HepG2 (cell line): ENCODE data around the gene PNKP. TPM values are rescaled to one million over a fixed set of nuclear protein-coding genes. Genes with fewer than 3 reads are reported as not detected.

Source experiments
- CHCHD3 ChIP-seq: sonication (generic); formaldehyde crosslinking; IDR thresholded peaks from 2 replicates; pipeline ENCODE4 v1.8.0; 2022; ENCODE audit warnings: mild to moderate bottlenecking, missing genetic modification reagents, moderate library complexity
- GLMP ChIP-seq: sonication (generic); formaldehyde crosslinking; IDR thresholded peaks from 2 replicates; pipeline ENCODE4 v1.9.0; 2021; ENCODE audit warnings: missing genetic modification reagents, mild to moderate bottlenecking, borderline replicate concordance
- KDM2A ChIP-seq: sonication (generic); formaldehyde crosslinking; IDR thresholded peaks from 2 replicates; pipeline ENCODE4 v1.4.0; 2020; ENCODE audit warnings: low read depth, missing genetic modification reagents, borderline replicate concordance
- PCBP1 ChIP-seq: fragments of 200-400 bp; formaldehyde crosslinking; IDR thresholded peaks from 2 replicates; pipeline ENCODE4 v1.6.1; 2017; ENCODE audit warnings: mild to moderate bottlenecking, low read depth, low read length, borderline replicate concordance
- PHB2 ChIP-seq: fragments of 450-650 bp; IDR thresholded peaks from 2 replicates; pipeline ENCODE4 v1.6.1; 2018; ENCODE audit not compliant: partially characterized antibody
- POGK ChIP-seq: sonication (generic); formaldehyde crosslinking; conservative IDR thresholded peaks from 2 replicates; pipeline ENCODE4 v1.8.0; 2022; ENCODE audit warnings: mild to moderate bottlenecking, moderate library complexity, missing genetic modification reagents
- POLR2A ChIP-seq, 2 experiments: IDR thresholded peaks; 2 replicates each; pipeline ENCODE4 v1.6.1; 2011; ENCODE audit warnings: low read depth in 2 of 2, low read length in 2 of 2, mild to moderate bottlenecking in 1 of 2, moderate library complexity in 1 of 2; ENCODE audit not compliant: insufficient read depth in 1 of 2
- SSRP1 ChIP-seq: IDR thresholded peaks from 2 replicates; pipeline ENCODE4 v1.6.1; 2016; ENCODE audit warnings: control low read depth
- ZBTB21 ChIP-seq: sonication (generic); formaldehyde crosslinking; IDR thresholded peaks from 2 replicates; pipeline ENCODE4 v1.4.0; 2020; ENCODE audit warnings: missing genetic modification reagents
- ZMAT3 ChIP-seq: sonication (generic); formaldehyde crosslinking; conservative IDR thresholded peaks from 2 replicates; pipeline ENCODE4 v1.7.0; 2021; ENCODE audit warnings: missing genetic modification reagents
- ZNF232 ChIP-seq: sonication (generic); formaldehyde crosslinking; IDR thresholded peaks from 2 replicates; pipeline ENCODE4 v1.4.0; 2020; ENCODE audit warnings: missing genetic modification reagents, borderline replicate concordance
- ZNF318 ChIP-seq: sonication (generic); formaldehyde crosslinking; IDR thresholded peaks from 2 replicates; pipeline ENCODE4 v1.4.0; 2020; ENCODE audit warnings: mild to moderate bottlenecking, missing genetic modification reagents
- ZNF484 ChIP-seq: sonication (generic); formaldehyde crosslinking; IDR thresholded peaks from 2 replicates; pipeline ENCODE4 v1.5.1; 2020; ENCODE audit warnings: mild to moderate bottlenecking, low read depth, missing genetic modification reagents, borderline replicate concordance
- ZNF703 ChIP-seq: sonication (generic); formaldehyde crosslinking; IDR thresholded peaks from 2 replicates; pipeline ENCODE4 v1.5.1; 2020; ENCODE audit warnings: missing genetic modification reagents, mild to moderate bottlenecking, moderate library complexity, borderline replicate concordance
- ZNF879 ChIP-seq: sonication (generic); formaldehyde crosslinking; IDR thresholded peaks from 2 replicates; pipeline ENCODE4 v1.8.1; 2023; ENCODE audit warnings: missing genetic modification reagents
- ZSCAN25 ChIP-seq: sonication (generic); formaldehyde crosslinking; IDR thresholded peaks from 2 replicates; pipeline ENCODE4 v1.8.0; 2022; ENCODE audit warnings: mild to moderate bottlenecking, missing genetic modification reagents
- polyA plus RNA-seq, 8 experiments: library from polyadenylated mRNA; depleted of rRNA in 3 of 8; stranded (reverse) in 7 of 8; unstranded in 1 of 8; fragments of >200 nt; fragmentation: Illumina TruSeq in 4 of 8; extraction: Trizol in 4 of 8; gene quantifications; 2 replicates each; pipeline versions ENCODE4 v1.2.1 to v1.2.3, GENCODE V29; 2011 to 2016; ENCODE audit warnings: low read depth in 4 of 8, missing spikeins in 1 of 8, mixed read lengths in 1 of 8; ENCODE audit not compliant: insufficient read depth in 1 of 8
- total RNA-seq, 5 experiments: library from RNA; depleted of rRNA; stranded (reverse); fragments of >200 nt; fragmentation: Illumina TruSeq; extraction: Trizol; gene quantifications; 2 replicates each; pipeline ENCODE4 v1.2.3, GENCODE V29; 2016; ENCODE audit warnings: low read depth in 1 of 5

Gene PNKP
- total and polyA plus RNA-seq, 2 of the 13 experiments (the other 11 are each of a cell fraction or from before 2014, with no cell fraction given), result 12.7 to 27.1 TPM

- no peak for TF ChIP-seq POGK (CRISPR knock-in tag)
- TF ChIP-seq ZNF484 (CRISPR knock-in tag), result no peak
- TF ChIP-seq ZMAT3 (CRISPR knock-in tag), result no peak
- TF ChIP-seq KDM2A, result peak; percentile 98
- TF ChIP-seq SSRP1 (CRISPR knock-in tag), result no peak
- peak; percentile 90 for TF ChIP-seq CHCHD3
- TF ChIP-seq ZNF318 (CRISPR knock-in tag), result peak; percentile 90; the same call in 1 of the 2 replicates
- 0 out of 2 replicates have a peak, but pooled peaks have one; percentile 33 for TF ChIP-seq ZNF703
- 0 out of 2 replicates have a peak, but pooled peaks have one; percentile 25 for TF ChIP-seq ZBTB21 (CRISPR knock-in tag)
- TF ChIP-seq PHB2, result no peak
- no peak for TF ChIP-seq ZNF879 (CRISPR knock-in tag)
- TF ChIP-seq POLR2A (IDR thresholded peaks at IDR 0.05; ENCODE audit: insufficient read depth in 1 of 2, low read depth in 2 of 2, low read length in 2 of 2), result peak; percentile 13 to 63; a peak in 2 of 4 replicates
- peak; percentile 42; the same call in 1 of the 2 replicates for TF ChIP-seq ZNF232 (CRISPR knock-in tag)
- peak; percentile 67; the same call in 1 of the 2 replicates for TF ChIP-seq ZSCAN25
- TF ChIP-seq PCBP1, result 0 out of 2 replicates have a peak, but pooled peaks have one; percentile 19
- TF ChIP-seq GLMP (CRISPR knock-in tag), result no peak
These were observed 2.3 kb upstream of the PNKP start (continued) for GRCh38 chr19:49869484-49870308.
